Measurements from ENCODE around the gene ING5.

DNA sequence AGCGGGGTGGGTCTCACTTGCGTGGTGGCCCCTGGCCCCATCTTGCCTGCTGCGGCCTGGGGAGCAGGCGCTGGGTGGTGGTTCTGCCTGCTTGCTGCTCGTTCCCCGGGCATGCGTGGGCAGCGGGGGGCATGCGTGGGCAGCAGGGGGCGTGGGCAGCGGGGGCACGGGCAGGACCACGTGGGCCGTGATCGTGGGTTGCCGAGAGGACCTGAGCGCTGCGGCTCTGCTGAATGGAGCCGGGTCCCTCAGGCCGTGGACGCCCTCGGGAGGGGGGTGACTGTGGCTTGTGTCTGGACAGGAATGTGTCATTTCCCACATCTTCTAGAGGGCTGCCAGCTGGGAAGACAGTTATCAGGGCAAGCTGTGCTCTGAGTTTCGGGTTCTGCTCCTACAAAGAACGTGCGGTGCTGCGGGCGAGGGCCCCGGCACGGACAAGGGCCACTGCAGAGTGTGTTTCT, 66.4 kb downstream of the ING5 start:
- TF ChIP-seq CTCF (IDR thresholded peaks at IDR 0.05 in 2 of 3, conservative IDR thresholded peaks at IDR 0.05 in 1 of 3; ENCODE audit: borderline replicate concordance in 1 of 3, insufficient read depth in 1 of 3, low read depth in 2 of 3, low read length in 2 of 3), result no peak
- TF ChIP-seq, protein P1, sequence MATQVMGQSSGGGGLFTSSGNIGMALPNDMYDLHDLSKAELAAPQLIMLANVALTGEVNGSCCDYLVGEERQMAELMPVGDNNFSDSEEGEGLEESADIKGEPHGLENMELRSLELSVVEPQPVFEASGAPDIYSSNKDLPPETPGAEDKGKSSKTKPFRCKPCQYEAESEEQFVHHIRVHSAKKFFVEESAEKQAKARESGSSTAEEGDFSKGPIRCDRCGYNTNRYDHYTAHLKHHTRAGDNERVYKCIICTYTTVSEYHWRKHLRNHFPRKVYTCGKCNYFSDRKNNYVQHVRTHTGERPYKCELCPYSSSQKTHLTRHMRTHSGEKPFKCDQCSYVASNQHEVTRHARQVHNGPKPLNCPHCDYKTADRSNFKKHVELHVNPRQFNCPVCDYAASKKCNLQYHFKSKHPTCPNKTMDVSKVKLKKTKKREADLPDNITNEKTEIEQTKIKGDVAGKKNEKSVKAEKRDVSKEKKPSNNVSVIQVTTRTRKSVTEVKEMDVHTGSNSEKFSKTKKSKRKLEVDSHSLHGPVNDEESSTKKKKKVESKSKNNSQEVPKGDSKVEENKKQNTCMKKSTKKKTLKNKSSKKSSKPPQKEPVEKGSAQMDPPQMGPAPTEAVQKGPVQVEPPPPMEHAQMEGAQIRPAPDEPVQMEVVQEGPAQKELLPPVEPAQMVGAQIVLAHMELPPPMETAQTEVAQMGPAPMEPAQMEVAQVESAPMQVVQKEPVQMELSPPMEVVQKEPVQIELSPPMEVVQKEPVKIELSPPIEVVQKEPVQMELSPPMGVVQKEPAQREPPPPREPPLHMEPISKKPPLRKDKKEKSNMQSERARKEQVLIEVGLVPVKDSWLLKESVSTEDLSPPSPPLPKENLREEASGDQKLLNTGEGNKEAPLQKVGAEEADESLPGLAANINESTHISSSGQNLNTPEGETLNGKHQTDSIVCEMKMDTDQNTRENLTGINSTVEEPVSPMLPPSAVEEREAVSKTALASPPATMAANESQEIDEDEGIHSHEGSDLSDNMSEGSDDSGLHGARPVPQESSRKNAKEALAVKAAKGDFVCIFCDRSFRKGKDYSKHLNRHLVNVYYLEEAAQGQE (IDR thresholded peaks at IDR 0.05; ENCODE audit: low read depth), result no peak
- no peak for TF ChIP-seq POLR2AphosphoS5 (IDR thresholded peaks at IDR 0.05; ENCODE audit: low read depth, low read length)
- no peak for TF ChIP-seq EZH2 (IDR thresholded peaks at IDR 0.05)
- no peak for TF ChIP-seq EZH2phosphoT487 (IDR thresholded peaks at IDR 0.05; ENCODE audit: borderline replicate concordance)
- TF ChIP-seq POLR2A (IDR thresholded peaks at IDR 0.05; ENCODE audit: borderline replicate concordance, extremely low read depth, insufficient read depth, insufficient read length), result no peak
- TF ChIP-seq SRF (IDR thresholded peaks at IDR 0.05; ENCODE audit: low read depth), result no peak
- TF ChIP-seq, protein P2, sequence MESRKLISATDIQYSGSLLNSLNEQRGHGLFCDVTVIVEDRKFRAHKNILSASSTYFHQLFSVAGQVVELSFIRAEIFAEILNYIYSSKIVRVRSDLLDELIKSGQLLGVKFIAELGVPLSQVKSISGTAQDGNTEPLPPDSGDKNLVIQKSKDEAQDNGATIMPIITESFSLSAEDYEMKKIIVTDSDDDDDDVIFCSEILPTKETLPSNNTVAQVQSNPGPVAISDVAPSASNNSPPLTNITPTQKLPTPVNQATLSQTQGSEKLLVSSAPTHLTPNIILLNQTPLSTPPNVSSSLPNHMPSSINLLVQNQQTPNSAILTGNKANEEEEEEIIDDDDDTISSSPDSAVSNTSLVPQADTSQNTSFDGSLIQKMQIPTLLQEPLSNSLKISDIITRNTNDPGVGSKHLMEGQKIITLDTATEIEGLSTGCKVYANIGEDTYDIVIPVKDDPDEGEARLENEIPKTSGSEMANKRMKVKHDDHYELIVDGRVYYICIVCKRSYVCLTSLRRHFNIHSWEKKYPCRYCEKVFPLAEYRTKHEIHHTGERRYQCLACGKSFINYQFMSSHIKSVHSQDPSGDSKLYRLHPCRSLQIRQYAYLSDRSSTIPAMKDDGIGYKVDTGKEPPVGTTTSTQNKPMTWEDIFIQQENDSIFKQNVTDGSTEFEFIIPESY (IDR thresholded peaks at IDR 0.05; ENCODE audit: extremely low read depth, insufficient replicate concordance, low read length), result no peak
- no peak for TF ChIP-seq CEBPB (IDR thresholded peaks at IDR 0.05; ENCODE audit: low read depth)
- TF ChIP-seq TCF7L2 (IDR thresholded peaks at IDR 0.05; ENCODE audit: borderline replicate concordance, extremely low read depth, insufficient read depth, insufficient read length), result no peak
- no peak for TF ChIP-seq SIN3A (IDR thresholded peaks at IDR 0.05; ENCODE audit: low read depth)
